Cardiac fibroblast (primary cell): ENCODE results near the gene PREX1.

Experiments used
- DNase-seq, 2 donors: peaks; one replicate each; pipeline versions ENCODE4 v3.0.0 to v3.0.0-alpha.2; 2010; ENCODE audit warnings: low read depth in 2 of 2
- H3K4me3 ChIP-seq, 2 donors: replicated peaks in 1 of 2; 1 replicate in 1 of 2; 2 replicates in 1 of 2; pipeline ENCODE4 v1.5.1; 2011; ENCODE audit warnings: low read depth in 2 of 2, low read length in 2 of 2, mild to moderate bottlenecking in 2 of 2, moderate library complexity in 1 of 2
- CTCF ChIP-seq: IDR thresholded peaks from one replicate; pipeline ENCODE4 v1.5.1; 2011; ENCODE audit warnings: low read depth, mild to moderate bottlenecking, low read length, inconsistent platforms

Gene PREX1

GRCh38 chr20:48583171-48583570, 244.6 kb downstream of the PREX1 start:
- no peak for DNase-seq
- TF ChIP-seq CTCF = no peak
- H3K4me3 ChIP-seq = no peak overlapping the region

- DNase-seq = no peak
- H3K4me3 ChIP-seq = no peak overlapping the region
- TF ChIP-seq CTCF = no peak
Measured at GRCh38 chr20:48582673-48582985, 245.2 kb downstream of the PREX1 start.

GRCh38 chr20:48581167-48581566, 246.6 kb downstream of the PREX1 start:
- TF ChIP-seq CTCF = no peak
- no peak overlapping the region for H3K4me3 ChIP-seq
- no peak for DNase-seq

- H3K4me3 ChIP-seq = no peak overlapping the region
- no peak for TF ChIP-seq CTCF
- DNase-seq = no peak
Measured at GRCh38 chr20:48578397-48579098, 249.3 kb downstream of the PREX1 start.

GRCh38 chr20:48577557-48577956, 250.2 kb downstream of the PREX1 start:
- no peak for TF ChIP-seq CTCF
- H3K4me3 ChIP-seq = no peak overlapping the region
- no peak for DNase-seq

- DNase-seq = peak; percentile 7 to 13
- H3K4me3 ChIP-seq = no peak overlapping the region
- no peak for TF ChIP-seq CTCF
Measured at GRCh38 chr20:48574383-48574782, 253.4 kb downstream of the PREX1 start.
